Endothelial cell of umbilical vein (primary cell): Measurements from ENCODE around the gene TTF2. TPM values are rescaled to one million over a fixed set of nuclear protein-coding genes. Genes with fewer than 3 reads are reported as not detected.
"Not testable (repeated sequence)": the region's sequence is repeated elsewhere in the genome, so short reads cannot be mapped to it uniquely, and the experiment has no call there.

ENCODE experiments used
- BruUV-seq: library from RNA; stranded (reverse); fragments of 400-500 nt; replicated peaks from 2 replicates; lab custom pipeline; 2021; lab: Mats Ljungman, UMichigan
- CTCF ChIA-PET: fragments of 300-600, 350-600 bp; sonication (Branson Sonifier 250); formaldehyde crosslinking; loops from one replicate; lab custom pipeline; 2021; ENCODE audit warnings: antibody characterized with exemption, inconsistent platforms; lab: Charles Lee
- POLR2A ChIA-PET: fragments of 300-600, 350-600 bp; sonication (Branson Sonifier 250); formaldehyde crosslinking; loops from one replicate; lab custom pipeline; 2021; ENCODE audit warnings: antibody characterized with exemption, inconsistent platforms; lab: Charles Lee
- DNase-seq: peaks from one replicate; pipeline ENCODE4 v3.0.0-alpha.2; 2011; ENCODE audit warnings: low read depth, low spot score
- FAIRE-seq: peaks from 2 replicates; lab custom pipeline; 2011; peaks lifted over from hg19 to GRCh38; lab: Jason Lieb, UNC
- H2AFZ ChIP-seq: 2 replicates; pipeline ENCODE4 v1.6.0; 2012; ENCODE audit warnings: low read depth, low read length, control low read depth, inconsistent platforms
- H3K27ac ChIP-seq: 2 replicates; pipeline ENCODE4 v1.5.1; 2011; ENCODE audit warnings: low read depth, mild to moderate bottlenecking, control low read depth, low read length, moderate library complexity; ENCODE audit not compliant: insufficient read depth
- H3K27me3 ChIP-seq, 2 experiments: 2 replicates each; pipeline versions ENCODE4 v1.6.0 to v1.6.1; 2011; ENCODE audit warnings: low read length in 2 of 2, mixed read lengths in 1 of 2; ENCODE audit not compliant: control insufficient read depth in 2 of 2, insufficient read depth in 2 of 2
- H3K36me3 ChIP-seq, 2 experiments: 2 replicates in 1 of 2; 3 replicates in 1 of 2; pipeline ENCODE4 v1.5.1; 2011; ENCODE audit warnings: low read length in 2 of 2, mild to moderate bottlenecking in 1 of 2, moderate library complexity in 1 of 2; ENCODE audit not compliant: control insufficient read depth in 2 of 2, insufficient read depth in 2 of 2; ENCODE audit errors: extremely low read depth in 1 of 2
- H3K4me1 ChIP-seq: 3 replicates; pipeline ENCODE4 v1.5.1; 2011; ENCODE audit warnings: mild to moderate bottlenecking, low read length; ENCODE audit not compliant: control insufficient read depth, insufficient read depth; ENCODE audit errors: extremely low read depth
- H3K4me2 ChIP-seq: 2 replicates; pipeline ENCODE4 v1.6.1; 2011; ENCODE audit warnings: low read length, control low read depth, mixed read lengths; ENCODE audit not compliant: insufficient read depth
- H3K4me3 ChIP-seq, 3 experiments: fragments of 200-600 bp in 1 of 3; sonication (generic), shearing (Covaris generic) in 1 of 3; replicated peaks in 1 of 3; 2 replicates each; pipeline ENCODE4 v1.5.1; 2011 to 2016; ENCODE audit warnings: control low read depth in 3 of 3, low read length in 3 of 3, mild to moderate bottlenecking in 2 of 3, inconsistent platforms in 1 of 3, low read depth in 1 of 3, moderate library complexity in 1 of 3; ENCODE audit not compliant: insufficient read depth in 1 of 3
- H3K79me2 ChIP-seq: 2 replicates; pipeline ENCODE4 v1.6.0; 2012; ENCODE audit warnings: low read length, inconsistent platforms; ENCODE audit not compliant: control insufficient read depth, insufficient read depth
- H3K9ac ChIP-seq: replicated peaks from 2 replicates; pipeline ENCODE3; 2011; ENCODE audit warnings: low read length, control low read depth; ENCODE audit not compliant: insufficient read depth; ENCODE audit errors: extremely low read depth
- H3K9me1 ChIP-seq: replicated peaks from 3 replicates; pipeline ENCODE4 v1.6.0; 2011; ENCODE audit warnings: mild to moderate bottlenecking, low read length; ENCODE audit not compliant: control insufficient read depth, insufficient read depth; ENCODE audit errors: extremely low read depth
- H3K9me3 ChIP-seq: replicated peaks from 2 replicates; pipeline ENCODE4 v1.5.1; 2012; ENCODE audit warnings: low read length, inconsistent platforms; ENCODE audit not compliant: control insufficient read depth, insufficient read depth
- H4K20me1 ChIP-seq: replicated peaks from 2 replicates; pipeline ENCODE3; 2011; ENCODE audit warnings: mild to moderate bottlenecking, low read length; ENCODE audit not compliant: control insufficient read depth, insufficient read depth; ENCODE audit errors: extremely low read depth
- EZH2 ChIP-seq: IDR thresholded peaks from 2 replicates; pipeline ENCODE4 v1.6.1; 2012; ENCODE audit warnings: borderline replicate concordance, low read depth, mild to moderate bottlenecking, moderate library complexity, low read length, inconsistent platforms; ENCODE audit not compliant: severe bottlenecking
- FOS ChIP-seq: IDR thresholded peaks from 2 replicates; pipeline ENCODE4 v1.6.1; 2011; ENCODE audit warnings: mild to moderate bottlenecking, low read length, moderate library complexity, borderline replicate concordance; ENCODE audit not compliant: insufficient read depth
- GATA2 ChIP-seq: IDR thresholded peaks from 2 replicates; pipeline ENCODE4 v1.7.0; 2011; ENCODE audit warnings: low read depth, mild to moderate bottlenecking, moderate library complexity, mixed read lengths, low read length; ENCODE audit not compliant: insufficient read length, insufficient read depth
- JUN ChIP-seq: IDR thresholded peaks from 2 replicates; pipeline ENCODE4 v1.6.1; 2011; ENCODE audit warnings: borderline replicate concordance, low read depth; ENCODE audit not compliant: insufficient read length, insufficient read depth
- MYC ChIP-seq: IDR thresholded peaks from one replicate; pipeline ENCODE4 v1.6.1; 2011; ENCODE audit warnings: mild to moderate bottlenecking, low read depth, low read length
- POLR2A ChIP-seq: IDR thresholded peaks from 2 replicates; pipeline ENCODE4 v1.6.1; 2012; ENCODE audit warnings: low read depth, mild to moderate bottlenecking, control low read depth, low read length
- POLR2AphosphoS5 ChIP-seq: IDR thresholded peaks from 2 replicates; pipeline ENCODE4 v1.6.1; 2012; ENCODE audit warnings: low read depth, mild to moderate bottlenecking, control low read depth, low read length, moderate library complexity; ENCODE audit not compliant: insufficient read depth
- dilution Hi-C: fragments of 300-500 bp; cut with MboI; formaldehyde crosslinking; loops from one replicate; pipeline ENCODE4 v1.15.0; 2019; ENCODE audit warnings: low sequenced_read_pairs; ENCODE audit not compliant: extremely low pct_ligation_motif_present
- intact Hi-C: fragments of 100-400 bp; cut with micrococcal nuclease; formaldehyde crosslinking; loops from one replicate; pipeline ENCODE4 v1.10.0; 2022
- polyA plus RNA-seq, 4 experiments: library from polyadenylated mRNA; depleted of rRNA in 3 of 4; stranded (reverse) in 3 of 4; unstranded in 1 of 4; fragments of >200 nt; gene quantifications; 2 replicates each; pipeline versions ENCODE4 v1.2.1 to v1.2.3, GENCODE V29; 2011 to 2012; ENCODE audit warnings: missing spikeins in 1 of 4
- total RNA-seq: library from RNA; stranded (reverse); gene quantifications from 2 replicates; pipeline ENCODE4 v1.2.3, GENCODE V29; 2021
- TF ChIP-seq, protein P1 (sequence below), 2 donors: IDR thresholded peaks; 1 replicate in 1 of 2; 2 replicates in 1 of 2; pipeline ENCODE4 v1.5.1; 2011; ENCODE audit warnings: low read length in 2 of 2, mild to moderate bottlenecking in 2 of 2, moderate library complexity in 2 of 2, control low read depth in 1 of 2, inconsistent platforms in 1 of 2, low read depth in 1 of 2; ENCODE audit not compliant: insufficient read depth in 1 of 2; ENCODE audit errors: extremely low read depth in 1 of 2
- TF ChIP-seq, protein P2 (sequence below): IDR thresholded peaks from 2 replicates; pipeline ENCODE4 v1.6.1; 2011; ENCODE audit not compliant: insufficient read depth, insufficient read length

The TTF2 gene
- total and polyA plus RNA-seq, 2 donors (not counting 3 experiments of a cell fraction or from before 2014, with no cell fraction given) = 8.8 to 44.4 TPM

DNA sequence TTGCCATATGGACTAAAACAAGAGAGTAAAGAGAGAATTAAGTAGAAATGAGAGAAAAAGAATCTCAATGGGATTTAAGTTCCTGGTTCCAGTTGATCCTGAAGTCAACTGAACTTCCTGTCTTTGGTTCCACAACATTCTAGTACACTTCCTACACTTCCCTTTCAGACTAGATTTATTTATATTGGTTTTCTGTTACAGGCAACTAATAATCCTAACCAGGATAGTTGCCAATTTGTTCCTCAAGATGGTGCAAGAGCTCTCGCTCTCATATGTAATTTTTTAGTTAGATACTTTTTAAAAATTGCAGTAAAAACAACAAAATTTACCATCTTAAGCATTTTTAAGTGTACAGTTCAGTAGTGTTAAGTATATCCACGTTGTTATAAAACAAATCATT is 90.2 kb downstream of the TTF2 start:
- Histone ChIP-seq H3K79me2 (no peaks in the 10 kb centered on the region), H3K4me3 (no peak overlapping the region), H3K36me3 (no peaks in the 10 kb centered on the region), H3K9me1 (no peaks in the 10 kb centered on the region), H3K9ac (no peak overlapping the region), H3K4me1 (no peaks in the 10 kb centered on the region), H3K27ac (no peak overlapping the region), H2AFZ (no peak overlapping the region), H3K27me3 (no peaks in the 10 kb centered on the region), H3K9me3 (no peaks in the 10 kb centered on the region), H3K4me2 (no peak overlapping the region), H4K20me1 (no peaks in the 10 kb centered on the region)
- DNase-seq (peak; percentile 4), FAIRE-seq (no peak)
- dilution Hi-C loops = no loop called here
- POLR2A ChIA-PET = no interaction called here
- TF ChIP-seq POLR2AphosphoS5 (no peak), POLR2A (no peak), MYC (no peak), FOS (no peak), JUN (no peak), EZH2 (no peak), GATA2 (no peak)
- TF ChIP-seq, protein P1, sequence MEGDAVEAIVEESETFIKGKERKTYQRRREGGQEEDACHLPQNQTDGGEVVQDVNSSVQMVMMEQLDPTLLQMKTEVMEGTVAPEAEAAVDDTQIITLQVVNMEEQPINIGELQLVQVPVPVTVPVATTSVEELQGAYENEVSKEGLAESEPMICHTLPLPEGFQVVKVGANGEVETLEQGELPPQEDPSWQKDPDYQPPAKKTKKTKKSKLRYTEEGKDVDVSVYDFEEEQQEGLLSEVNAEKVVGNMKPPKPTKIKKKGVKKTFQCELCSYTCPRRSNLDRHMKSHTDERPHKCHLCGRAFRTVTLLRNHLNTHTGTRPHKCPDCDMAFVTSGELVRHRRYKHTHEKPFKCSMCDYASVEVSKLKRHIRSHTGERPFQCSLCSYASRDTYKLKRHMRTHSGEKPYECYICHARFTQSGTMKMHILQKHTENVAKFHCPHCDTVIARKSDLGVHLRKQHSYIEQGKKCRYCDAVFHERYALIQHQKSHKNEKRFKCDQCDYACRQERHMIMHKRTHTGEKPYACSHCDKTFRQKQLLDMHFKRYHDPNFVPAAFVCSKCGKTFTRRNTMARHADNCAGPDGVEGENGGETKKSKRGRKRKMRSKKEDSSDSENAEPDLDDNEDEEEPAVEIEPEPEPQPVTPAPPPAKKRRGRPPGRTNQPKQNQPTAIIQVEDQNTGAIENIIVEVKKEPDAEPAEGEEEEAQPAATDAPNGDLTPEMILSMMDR (IDR thresholded peaks at IDR 0.05; ENCODE audit: extremely low read depth in 1 of 2, insufficient read depth in 1 of 2, low read depth in 1 of 2, low read length in 2 of 2) = no peak
- TF ChIP-seq, protein P2, sequence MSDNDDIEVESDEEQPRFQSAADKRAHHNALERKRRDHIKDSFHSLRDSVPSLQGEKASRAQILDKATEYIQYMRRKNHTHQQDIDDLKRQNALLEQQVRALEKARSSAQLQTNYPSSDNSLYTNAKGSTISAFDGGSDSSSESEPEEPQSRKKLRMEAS = no peak
- CTCF ChIA-PET = no interaction called here
- no TSS peak for BruUV-seq
- intact Hi-C loops = no loop called here

DNA sequence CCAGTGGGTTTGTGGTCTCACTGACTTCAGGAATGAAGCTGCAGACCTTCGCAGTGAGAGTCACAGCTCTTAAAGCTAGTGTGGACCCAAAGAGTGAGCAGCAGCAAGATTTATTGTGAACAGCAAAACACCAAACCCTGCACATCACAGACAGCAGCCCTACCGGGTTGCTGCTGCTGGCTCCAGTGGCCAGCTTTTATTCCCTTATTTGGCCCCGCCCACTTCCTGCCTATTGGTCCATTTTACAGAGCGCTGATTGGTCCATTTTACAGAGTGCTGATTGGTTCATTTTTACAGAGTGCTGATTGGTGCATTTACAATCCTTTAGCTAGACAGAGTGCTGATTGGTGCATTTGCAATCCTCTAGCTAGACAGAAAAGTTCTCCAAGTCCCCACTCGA is 91.2 kb downstream of the TTF2 start:
- H3K4me3 ChIP-seq, H2AFZ ChIP-seq, intact Hi-C loops, H3K9ac ChIP-seq, H3K9me1 ChIP-seq, BruUV-seq, H3K79me2 ChIP-seq, H4K20me1 ChIP-seq, H3K27me3 ChIP-seq, FAIRE-seq, H3K4me2 ChIP-seq, H3K4me1 ChIP-seq, H3K27ac ChIP-seq, dilution Hi-C loops, POLR2A ChIA-PET, H3K36me3 ChIP-seq, H3K9me3 ChIP-seq, DNase-seq: not testable (repeated sequence)
- CTCF ChIA-PET = interaction anchor here (1.5 kb wide), 1 partner anchor 84 kb away, joined by 3 read pairs; no protein-coding TSS in a partner anchor
